Measurements from ENCODE around the gene EIF3A.

EIF3A gene

GRCh38 chr10:119045561-119045960, 35.1 kb downstream of the EIF3A start:
- no peak for DNase-seq (ENCODE audit: low read depth in 2 of 2)
- no peak overlapping the region for H3K4me3 ChIP-seq (replicated peaks in 1 of 2; ENCODE audit: low read depth in 2 of 2, low read length in 2 of 2)
- no peak for TF ChIP-seq CTCF (IDR thresholded peaks at IDR 0.05; ENCODE audit: low read depth, low read length)

- no peak overlapping the region for H3K4me3 ChIP-seq (replicated peaks in 1 of 2; ENCODE audit: low read depth in 2 of 2, low read length in 2 of 2)
- DNase-seq (ENCODE audit: low read depth in 2 of 2), result no peak
- TF ChIP-seq CTCF (IDR thresholded peaks at IDR 0.05; ENCODE audit: low read depth, low read length), result no peak
Measured at GRCh38 chr10:119042169-119042568, 38.4 kb downstream of the EIF3A start.

- H3K4me3 ChIP-seq (replicated peaks in 1 of 2; ENCODE audit: low read depth in 2 of 2, low read length in 2 of 2), result no peak overlapping the region
- no peak for DNase-seq (ENCODE audit: low read depth in 2 of 2)
- TF ChIP-seq CTCF (IDR thresholded peaks at IDR 0.05; ENCODE audit: low read depth, low read length), result no peak
Measured at GRCh38 chr10:119041326-119041725, 39.3 kb downstream of the EIF3A start.

- TF ChIP-seq CTCF (IDR thresholded peaks at IDR 0.05; ENCODE audit: low read depth, low read length), result no peak
- H3K4me3 ChIP-seq (replicated peaks in 1 of 2; ENCODE audit: low read depth in 2 of 2, low read length in 2 of 2), result no peak overlapping the region
- no peak for DNase-seq (ENCODE audit: low read depth in 2 of 2)
Measured at GRCh38 chr10:119039161-119039560, 41.5 kb downstream of the EIF3A start.

- TF ChIP-seq CTCF (IDR thresholded peaks at IDR 0.05; ENCODE audit: low read depth, low read length), result no peak
- no peak for DNase-seq (ENCODE audit: low read depth in 2 of 2)
- H3K4me3 ChIP-seq (replicated peaks in 1 of 2; ENCODE audit: low read depth in 2 of 2, low read length in 2 of 2), result no peak overlapping the region
Measured at GRCh38 chr10:119031496-119032059, 49.0 kb downstream of the EIF3A start.

GRCh38 chr10:119030421-119031250, 50.0 kb downstream of the EIF3A start:
- TF ChIP-seq CTCF (IDR thresholded peaks at IDR 0.05; ENCODE audit: low read depth, low read length), result no peak
- peak; percentile 49 to 50 for DNase-seq (ENCODE audit: low read depth in 2 of 2)
- H3K4me3 ChIP-seq (replicated peaks in 1 of 2; ENCODE audit: low read depth in 2 of 2, low read length in 2 of 2), result peak overlapping the region; percentile 46 to 51
